Kidney (tissue), 14 donors: Measurements from ENCODE around the gene SCGB2B2. TPM values are rescaled to one million over a fixed set of nuclear protein-coding genes. Genes with fewer than 3 reads are reported as not detected.
A peak's percentile ranks its signal among the peaks of the same experiment; 100 is the strongest.
"Not testable (repeated sequence)": the region's sequence is repeated elsewhere in the genome, so short reads cannot be mapped to it uniquely, and the experiment has no call there.

Experiments
- DNase-seq, 5 donors: peaks; one replicate each; pipeline ENCODE4 v3.0.0-alpha.2; 2013 to 2020
- FAIRE-seq: peaks from 2 replicates; lab custom pipeline; 2012; peaks lifted over from hg19 to GRCh38; lab: Jason Lieb, UNC
- H3K27ac ChIP-seq, 2 donors: one replicate each; pipeline ENCODE4 v1.7.0; 2013; ENCODE audit warnings: low read depth in 2 of 2, low read length in 2 of 2, inconsistent platforms in 1 of 2
- H3K27me3 ChIP-seq: one replicate; pipeline ENCODE4 v1.7.1; 2013; ENCODE audit warnings: low read length, inconsistent platforms; ENCODE audit not compliant: control insufficient read depth, insufficient read depth
- H3K36me3 ChIP-seq, 3 donors: one replicate each; pipeline versions ENCODE4 v1.7.0 to v1.7.1; 2013; ENCODE audit warnings: low read length in 3 of 3, control low read depth in 1 of 3, inconsistent platforms in 1 of 3; ENCODE audit not compliant: insufficient read depth in 3 of 3, control insufficient read depth in 2 of 3
- H3K4me1 ChIP-seq, 3 donors: one replicate each; pipeline versions ENCODE4 v1.7.0 to v1.7.1; 2013; ENCODE audit warnings: low read length in 3 of 3, inconsistent platforms in 1 of 3, low read depth in 1 of 3; ENCODE audit not compliant: control insufficient read depth in 2 of 3, insufficient read depth in 2 of 3
- H3K4me3 ChIP-seq, 3 donors: one replicate each; pipeline versions ENCODE4 v1.7.0 to v1.8.1; 2013; ENCODE audit warnings: low read length in 3 of 3, control low read depth in 1 of 3, inconsistent platforms in 1 of 3
- H3K9ac ChIP-seq, 3 donors: one replicate each; pipeline versions ENCODE4 v1.7.0 to v1.7.1; 2013; ENCODE audit warnings: low read length in 3 of 3, control low read depth in 1 of 3, inconsistent platforms in 1 of 3
- H3K9me3 ChIP-seq, 3 donors: one replicate each; pipeline versions ENCODE4 v1.7.0 to v1.7.1; 2013; ENCODE audit warnings: low read length in 3 of 3, control low read depth in 1 of 3, inconsistent platforms in 1 of 3; ENCODE audit not compliant: control insufficient read depth in 2 of 3, insufficient read depth in 1 of 3
- CTCF ChIP-seq: IDR thresholded peaks from 3 replicates; pipeline ENCODE4 v1.5.1; 2012; ENCODE audit warnings: mild to moderate bottlenecking, moderate library complexity, borderline replicate concordance; ENCODE audit not compliant: insufficient read depth; ENCODE audit errors: extremely low read depth
- intact Hi-C: fragments of 100-400 bp; cut with DNase I; formaldehyde crosslinking; loops from one replicate; pipeline ENCODE4 v1.11.1; 2022
- polyA plus RNA-seq: library from polyadenylated mRNA; stranded (reverse); fragments of 350-450 nt; fragmentation: Illumina TruSeq; extraction: RNeasy Lipid Tissue Mini Kit (QIAGEN cat#74804); gene quantifications from one replicate; pipeline ENCODE4 v1.2.3, GENCODE V29; 2014; ENCODE audit warnings: low read depth, low replicate concordance; ENCODE audit not compliant: insufficient read depth
- total RNA-seq: library from RNA; stranded (reverse); fragmentation: NEBNext Ultra II Directional; extraction: Animal tissue kit (Norgen Biotek cat#: 25700); gene quantifications from one replicate; pipeline ENCODE4 v1.2.1, GENCODE V29; 2021
- donor health status: control.
- donor health status: control.
- donor health status: control.
- donor health status: control.
- donor health status: control.
- donor health status: DM: yes; HTN: yes; CAD: no.
- donor health status: Normal renal cell carcinoma (clear cell type).

The SCGB2B2 gene
- total and polyA plus RNA-seq, 2 donors from 2014 or later = 0.73 to 1.1 TPM

- intact Hi-C loops = no loop called here
- Histone ChIP-seq H3K36me3 (no peaks in the 10 kb centered on the region), H3K9me3 (no peaks in the 10 kb centered on the region), H3K4me3 (peak overlapping the region; percentile 31 to 68 (median 33)), H3K27me3 (no peaks in the 10 kb centered on the region), H3K9ac (peak overlapping the region in 1 of 3 donors; percentile 67), H3K27ac (no peak overlapping the region), H3K4me1 (peaks cover 0 to 2% (median 0%) of the 10 kb centered on the region in 3 donors)
- FAIRE-seq (no peak), DNase-seq (peak in 1 of 5 donors; percentile 9)
- no peak for TF ChIP-seq CTCF
Observed at GRCh38 chr19:34667349-34668076, 9.4 kb downstream of the SCGB2B2 start.

- H3K9ac ChIP-seq = no peak overlapping the region
Observed at GRCh38 chr19:34666958-34667265, 10.0 kb downstream of the SCGB2B2 start.

GRCh38 chr19:34666200-34666957 lies 10.6 kb downstream of the SCGB2B2 start:
- no peak for TF ChIP-seq CTCF
- Histone ChIP-seq H3K27ac (no peak overlapping the region), H3K4me1 (peaks cover 0 to 2% (median 0%) of the 10 kb centered on the region in 3 donors), H3K4me3 (no peak overlapping the region), H3K36me3 (no peaks in the 10 kb centered on the region), H3K9ac (no peak overlapping the region), H3K27me3 (no peaks in the 10 kb centered on the region), H3K9me3 (no peaks in the 10 kb centered on the region)
- FAIRE-seq = no peak
- intact Hi-C loops = no loop called here
- DNase-seq = peak in 1 of 5 donors; percentile 68

More at GRCh38 chr19:34666958-34667265, 10.0 kb downstream of the SCGB2B2 start:
- no peaks in the 10 kb centered on the region for H3K9me3 ChIP-seq
- peaks cover 0 to 2% (median 0%) of the 10 kb centered on the region in 3 donors for H3K4me1 ChIP-seq
- peak overlapping the region in 2 of 3 donors; percentile 31 to 68 for H3K4me3 ChIP-seq
- TF ChIP-seq CTCF = no peak
- no peaks in the 10 kb centered on the region for H3K36me3 ChIP-seq
- H3K27me3 ChIP-seq = no peaks in the 10 kb centered on the region
- intact Hi-C loops = no loop called here
- FAIRE-seq (no peak), DNase-seq (no peak)
- no peak overlapping the region for H3K27ac ChIP-seq

GRCh38 chr19:34665275-34665674 lies 11.7 kb downstream of the SCGB2B2 start:
- FAIRE-seq, H3K36me3 ChIP-seq, H3K4me1 ChIP-seq, DNase-seq, H3K9me3 ChIP-seq, H3K9ac ChIP-seq, intact Hi-C loops, H3K27me3 ChIP-seq, H3K27ac ChIP-seq, H3K4me3 ChIP-seq: not testable (repeated sequence)
